ENCODE results near the gene PPP2R5C. TPM values are rescaled to one million over a fixed set of nuclear protein-coding genes. Genes with fewer than 3 reads are reported as not detected.

The PPP2R5C gene
- total RNA-seq, 1 experiment from 2014 or later = 89.9 TPM

GRCh38 chr14:101788016-101788635 is 26.6 kb downstream of the PPP2R5C start:
- Mint-ChIP-seq H3K4me3 (no peak overlapping the region), H3K36me3 (no peaks in the 10 kb centered on the region), H3K4me1 (no peaks in the 10 kb centered on the region), H3K9me3 (no peaks in the 10 kb centered on the region), H3K27me3 (ENCODE audit: low read depth) (peaks cover 15% of the 10 kb centered on the region), H3K27ac (no peak overlapping the region)
- ChIA-PET CTCF (interaction anchor here (0.6 to 1.2 kb wide), 2 partner anchors 18 to 81 kb away, joined by 3 read pairs; no protein-coding TSS in a partner anchor), POLR2A (interaction anchor here (0.6 kb wide), 1 partner anchor 740 kb away, joined by 3 read pairs; no protein-coding TSS in a partner anchor)
- ATAC-seq (no peak), DNase-seq (ENCODE audit: low spot score) (no peak)
- TF ChIP-seq HMGXB4 (CRISPR knock-in tag; IDR thresholded peaks at IDR 0.05) (no peak), NR1H2 (CRISPR knock-in tag; IDR thresholded peaks at IDR 0.05) (no peak), CREB1 (CRISPR knock-in tag; IDR thresholded peaks at IDR 0.05) (no peak), AR (CRISPR knock-in tag; IDR thresholded peaks at IDR 0.05) (no peak), PREB (CRISPR knock-in tag; IDR thresholded peaks at IDR 0.05; ENCODE audit: borderline replicate concordance) (no peak), NFE2L1 (CRISPR knock-in tag; IDR thresholded peaks at IDR 0.05) (no peak), SP1 (CRISPR knock-in tag; conservative IDR thresholded peaks at IDR 0.05) (no peak), ZNF121 (CRISPR knock-in tag; IDR thresholded peaks at IDR 0.05) (no peak), ZNF532 (CRISPR knock-in tag; IDR thresholded peaks at IDR 0.05; ENCODE audit: borderline replicate concordance) (no peak), MLX (CRISPR knock-in tag; IDR thresholded peaks at IDR 0.05) (no peak), ZNF138 (CRISPR knock-in tag; conservative IDR thresholded peaks at IDR 0.05) (no peak), CDX4 (CRISPR knock-in tag; IDR thresholded peaks at IDR 0.05; ENCODE audit: borderline replicate concordance) (no peak), MAX (CRISPR knock-in tag; IDR thresholded peaks at IDR 0.05) (no peak)

All from WTC11 (cell line).